Neuronal stem cell (in vitro differentiated cells): ENCODE results near the gene FBLN1.
A peak's percentile ranks its signal among the peaks of the same experiment; 100 is the strongest.

Experiments
- DNase-seq: peaks from one replicate; pipeline ENCODE4 v3.0.0-alpha.2; 2013; ENCODE audit warnings: low spot score
- H2AFZ ChIP-seq: one replicate; pipeline ENCODE4 v1.6.1; 2013; ENCODE audit warnings: mild to moderate bottlenecking, low read length, inconsistent platforms
- H2AK5ac ChIP-seq: 2 replicates; pipeline ENCODE4 v1.6.1; 2013; ENCODE audit warnings: low read depth, mild to moderate bottlenecking, inconsistent platforms, low read length, moderate library complexity, mixed read lengths
- H2BK120ac ChIP-seq: 2 replicates; pipeline ENCODE4 v1.6.1; 2013; ENCODE audit warnings: low read depth, mild to moderate bottlenecking, inconsistent platforms, low read length, moderate library complexity, mixed read lengths
- H2BK12ac ChIP-seq: one replicate; pipeline ENCODE4 v1.6.1; 2013; ENCODE audit warnings: low read length, inconsistent platforms
- H2BK15ac ChIP-seq: 2 replicates; pipeline ENCODE4 v1.6.1; 2013; ENCODE audit warnings: mild to moderate bottlenecking, low read length, inconsistent platforms, mixed read lengths
- H2BK5ac ChIP-seq: one replicate; pipeline ENCODE4 v1.6.1; 2013; ENCODE audit warnings: inconsistent platforms, mild to moderate bottlenecking, low read length, moderate library complexity
- H3K14ac ChIP-seq: one replicate; pipeline ENCODE4 v1.6.1; 2013; ENCODE audit warnings: low read length, inconsistent platforms
- H3K18ac ChIP-seq: 2 replicates; pipeline ENCODE4 v1.6.1; 2013; ENCODE audit warnings: low read length, inconsistent platforms
- H3K23ac ChIP-seq: 2 replicates; pipeline ENCODE4 v1.6.1; 2013; ENCODE audit warnings: low read depth, mild to moderate bottlenecking, mixed read lengths, low read length, inconsistent platforms; ENCODE audit not compliant: poor library complexity
- H3K27ac ChIP-seq: replicated peaks from 3 replicates; pipeline ENCODE4 v1.5.1; 2013; ENCODE audit warnings: low read length, inconsistent platforms
- H3K27me3 ChIP-seq, 3 experiments: 2 replicates each; pipeline ENCODE4 v1.6.1; 2013; ENCODE audit warnings: low read length in 3 of 3, mild to moderate bottlenecking in 2 of 3, inconsistent platforms in 1 of 3, low read depth in 1 of 3, mixed read lengths in 1 of 3, moderate library complexity in 1 of 3; ENCODE audit not compliant: control insufficient read depth in 3 of 3, insufficient read depth in 3 of 3
- H3K36me3 ChIP-seq, 2 donors: replicated peaks in 1 of 2; 2 replicates each; pipeline ENCODE4 v1.6.1; 2013; ENCODE audit warnings: low read length in 2 of 2; ENCODE audit not compliant: control insufficient read depth in 2 of 2, insufficient read depth in 2 of 2
- H3K4ac ChIP-seq: 2 replicates; pipeline ENCODE4 v1.6.1; 2013; ENCODE audit warnings: inconsistent platforms, mild to moderate bottlenecking, low read length, moderate library complexity
- H3K4me1 ChIP-seq, 2 donors: 1 replicate in 1 of 2; 2 replicates in 1 of 2; pipeline ENCODE4 v1.6.1; 2013; ENCODE audit warnings: low read length in 2 of 2, low read depth in 1 of 2; ENCODE audit not compliant: control insufficient read depth in 2 of 2, insufficient read depth in 1 of 2
- H3K4me2 ChIP-seq: one replicate; pipeline ENCODE4 v1.6.1; 2013; ENCODE audit warnings: mild to moderate bottlenecking, low read length, inconsistent platforms; ENCODE audit not compliant: insufficient read depth, poor library complexity, severe bottlenecking
- H3K4me3 ChIP-seq, 2 donors: 2 replicates each; pipeline ENCODE4 v1.5.1; 2013; ENCODE audit warnings: low read length in 2 of 2, mild to moderate bottlenecking in 2 of 2, inconsistent platforms in 1 of 2, moderate library complexity in 1 of 2
- H3K79me1 ChIP-seq: one replicate; pipeline ENCODE4 v1.6.1; 2013; ENCODE audit warnings: low read depth, mild to moderate bottlenecking, inconsistent platforms, low read length, moderate library complexity
- H3K9ac ChIP-seq: one replicate; pipeline ENCODE4 v1.6.1; 2013; ENCODE audit warnings: mild to moderate bottlenecking, low read depth, low read length, inconsistent platforms; ENCODE audit not compliant: poor library complexity
- H3K9me3 ChIP-seq, 2 donors: replicated peaks in 1 of 2; 2 replicates each; pipeline versions ENCODE3 to v1.6.1; 2013; ENCODE audit warnings: low read length in 2 of 2, mild to moderate bottlenecking in 2 of 2, inconsistent platforms in 1 of 2, low read depth in 1 of 2, mixed read lengths in 1 of 2, moderate library complexity in 1 of 2; ENCODE audit not compliant: control insufficient read depth in 2 of 2, insufficient read depth in 1 of 2
- H4K8ac ChIP-seq: one replicate; pipeline ENCODE4 v1.6.1; 2013; ENCODE audit warnings: low read depth, mild to moderate bottlenecking, inconsistent platforms, low read length, moderate library complexity
- H4K91ac ChIP-seq: one replicate; pipeline ENCODE4 v1.6.1; 2013; ENCODE audit warnings: low read length, low read depth, mild to moderate bottlenecking, inconsistent platforms; ENCODE audit not compliant: poor library complexity
- WGBS, 2 donors: extraction: QIAGEN DNeasy Blood & Tissue Kit; methylation state at CpG; one replicate each; pipeline ENCODE4 v1.1.7; 2013; ENCODE audit warnings: missing lambda C conversion rate in 2 of 2, mixed read lengths in 1 of 2; ENCODE audit not compliant: insufficient read length in 2 of 2, insufficient replicate concordance in 1 of 2; ENCODE audit errors: extremely low coverage in 2 of 2; 5-methylcytosine and 5-hydroxymethylcytosine counted together

Gene FBLN1

DNA sequence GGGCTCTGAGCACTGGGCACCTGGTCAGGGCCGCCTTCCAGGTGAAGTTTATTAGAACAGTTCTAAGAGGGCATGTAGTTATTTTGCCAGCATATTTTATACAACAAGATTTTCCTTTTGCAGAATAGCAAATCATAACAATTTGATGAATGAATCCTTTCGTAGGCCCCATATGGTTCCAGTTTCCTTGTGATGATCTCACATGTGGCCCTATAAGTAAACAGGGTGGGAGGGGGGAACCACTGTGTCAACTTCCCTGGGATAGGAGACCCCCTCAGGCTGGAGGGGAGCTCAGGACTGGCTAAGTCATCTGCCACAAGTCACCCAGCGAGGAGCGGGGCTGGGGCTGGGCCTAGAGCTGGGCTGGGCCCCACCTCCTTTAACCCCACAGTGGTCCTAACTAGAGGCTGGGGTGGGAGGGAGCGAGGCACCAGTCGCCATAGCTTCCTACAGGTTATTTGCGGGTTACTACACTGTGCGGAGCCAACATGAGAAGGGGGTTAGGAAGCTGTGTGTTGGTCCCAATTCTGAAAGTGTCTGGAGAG lies 4.2 kb downstream of the FBLN1 start:
- peaks cover 10 to 47% of the 10 kb centered on the region in 2 donors for H3K4me1 ChIP-seq
- peak overlapping the region; percentile 89 for H3K18ac ChIP-seq
- no peaks in the 10 kb centered on the region for H3K27me3 ChIP-seq
- no CpG with 5 or more reads among the region's 8 CpGs for WGBS, 2 donors
- H3K4me3 ChIP-seq = no peak overlapping the region
- H3K4ac ChIP-seq = no peak overlapping the region
- DNase-seq = no peak
- peak overlapping the region; percentile 93 for H2AK5ac ChIP-seq
- no peak overlapping the region for H3K27ac ChIP-seq
- no peak overlapping the region for H4K8ac ChIP-seq
- H3K14ac ChIP-seq = no peak overlapping the region
- H3K23ac ChIP-seq = no peak overlapping the region
- no peak overlapping the region for H2BK12ac ChIP-seq
- H3K4me2 ChIP-seq = no peak overlapping the region
- no peak overlapping the region for H2AFZ ChIP-seq
- peak overlapping the region; percentile 1 for H2BK5ac ChIP-seq
- peaks cover 2 to 17% of the 10 kb centered on the region in 2 donors for H3K36me3 ChIP-seq
- no peak overlapping the region for H4K91ac ChIP-seq
- H3K9me3 ChIP-seq = no peaks in the 10 kb centered on the region
- peak overlapping the region; percentile 62 for H2BK15ac ChIP-seq
- H3K9ac ChIP-seq = no peak overlapping the region
- peaks cover 16% of the 10 kb centered on the region for H3K79me1 ChIP-seq
- H2BK120ac ChIP-seq = peak overlapping the region; percentile 64

DNA sequence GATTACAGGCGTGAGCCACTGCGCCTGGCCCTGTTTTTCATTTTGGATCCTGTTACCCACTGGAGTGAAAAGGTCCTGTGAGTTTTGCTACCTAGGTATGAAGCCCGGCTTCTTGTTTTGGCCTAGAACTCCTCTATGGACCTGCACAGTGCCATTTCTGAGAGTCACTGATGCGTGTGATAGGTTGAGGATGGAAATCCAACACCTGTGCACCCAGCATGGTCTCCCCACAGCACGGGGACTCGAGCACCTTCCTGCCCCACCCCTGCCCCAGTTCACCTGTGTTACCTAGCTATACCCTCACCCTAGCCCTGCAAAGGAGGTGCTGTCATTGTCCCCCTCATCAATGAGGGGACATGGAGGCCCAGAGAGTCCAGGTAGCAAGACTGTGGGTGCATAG lies 5.1 kb downstream of the FBLN1 start:
- no peak overlapping the region for H3K4me2 ChIP-seq
- no peak overlapping the region for H3K9ac ChIP-seq
- no peak overlapping the region for H3K4ac ChIP-seq
- H3K9me3 ChIP-seq = no peaks in the 10 kb centered on the region
- no peak overlapping the region for H2BK15ac ChIP-seq
- no peak overlapping the region for H3K27ac ChIP-seq
- H4K91ac ChIP-seq = peak overlapping the region; percentile 31
- H3K18ac ChIP-seq = peak overlapping the region; percentile 69
- peak overlapping the region; percentile 66 for H2BK12ac ChIP-seq
- no peak overlapping the region for H2BK5ac ChIP-seq
- no CpG with 5 or more reads among the region's 6 CpGs for WGBS, 2 donors
- peaks cover 2 to 17% of the 10 kb centered on the region in 2 donors for H3K36me3 ChIP-seq
- no peak overlapping the region for H4K8ac ChIP-seq
- H3K14ac ChIP-seq = no peak overlapping the region
- H3K4me1 ChIP-seq = peaks cover 10 to 51% of the 10 kb centered on the region in 2 donors
- H2BK120ac ChIP-seq = no peak overlapping the region
- peaks cover 15% of the 10 kb centered on the region for H3K79me1 ChIP-seq
- H3K4me3 ChIP-seq = no peak overlapping the region
- DNase-seq = no peak
- H2AFZ ChIP-seq = no peak overlapping the region
- H2AK5ac ChIP-seq = no peak overlapping the region
- H3K27me3 ChIP-seq = no peaks in the 10 kb centered on the region
- no peak overlapping the region for H3K23ac ChIP-seq

DNA sequence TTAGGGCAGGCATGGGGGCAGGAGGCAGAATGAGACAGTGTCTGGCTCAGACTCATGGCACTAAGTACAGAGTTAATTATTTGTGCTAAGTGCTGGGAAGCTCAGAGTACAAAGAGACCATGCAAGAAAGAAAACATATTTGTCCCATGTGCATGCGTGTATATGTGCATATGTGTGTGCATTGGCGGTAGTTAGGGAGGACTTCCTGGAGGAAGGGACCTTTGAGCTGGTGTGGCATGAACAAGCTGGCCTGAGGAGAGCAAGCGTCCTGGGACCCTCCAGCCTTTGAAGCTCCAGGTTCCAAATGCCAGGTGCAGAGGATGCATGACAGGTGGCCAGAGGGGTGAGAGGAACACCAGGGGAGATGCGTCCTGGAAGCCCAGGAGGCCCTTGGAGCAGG lies 6.1 kb downstream of the FBLN1 start:
- peak overlapping the region; percentile 78 for H2BK120ac ChIP-seq
- no peak for DNase-seq
- no peak overlapping the region for H4K8ac ChIP-seq
- peak overlapping the region; percentile 97 for H3K18ac ChIP-seq
- peaks cover 10 to 47% of the 10 kb centered on the region in 2 donors for H3K4me1 ChIP-seq
- H3K79me1 ChIP-seq = peaks cover 13% of the 10 kb centered on the region
- no peak overlapping the region for H4K91ac ChIP-seq
- no peak overlapping the region for H2BK12ac ChIP-seq
- no peak overlapping the region for H3K4me2 ChIP-seq
- no peak overlapping the region for H3K9ac ChIP-seq
- no peak overlapping the region for H3K4ac ChIP-seq
- H3K9me3 ChIP-seq = no peaks in the 10 kb centered on the region
- WGBS, 2 donors = no CpG with 5 or more reads among the region's 4 CpGs
- H2BK5ac ChIP-seq = no peak overlapping the region
- no peak overlapping the region for H3K27ac ChIP-seq
- peaks cover 2 to 17% of the 10 kb centered on the region in 2 donors for H3K36me3 ChIP-seq
- H3K27me3 ChIP-seq = no peaks in the 10 kb centered on the region
- H2AK5ac ChIP-seq = peak overlapping the region; percentile 28
- H3K14ac ChIP-seq = no peak overlapping the region
- no peak overlapping the region for H3K23ac ChIP-seq
- no peak overlapping the region for H2AFZ ChIP-seq
- no peak overlapping the region for H3K4me3 ChIP-seq
- H2BK15ac ChIP-seq = peak overlapping the region; percentile 17

DNA sequence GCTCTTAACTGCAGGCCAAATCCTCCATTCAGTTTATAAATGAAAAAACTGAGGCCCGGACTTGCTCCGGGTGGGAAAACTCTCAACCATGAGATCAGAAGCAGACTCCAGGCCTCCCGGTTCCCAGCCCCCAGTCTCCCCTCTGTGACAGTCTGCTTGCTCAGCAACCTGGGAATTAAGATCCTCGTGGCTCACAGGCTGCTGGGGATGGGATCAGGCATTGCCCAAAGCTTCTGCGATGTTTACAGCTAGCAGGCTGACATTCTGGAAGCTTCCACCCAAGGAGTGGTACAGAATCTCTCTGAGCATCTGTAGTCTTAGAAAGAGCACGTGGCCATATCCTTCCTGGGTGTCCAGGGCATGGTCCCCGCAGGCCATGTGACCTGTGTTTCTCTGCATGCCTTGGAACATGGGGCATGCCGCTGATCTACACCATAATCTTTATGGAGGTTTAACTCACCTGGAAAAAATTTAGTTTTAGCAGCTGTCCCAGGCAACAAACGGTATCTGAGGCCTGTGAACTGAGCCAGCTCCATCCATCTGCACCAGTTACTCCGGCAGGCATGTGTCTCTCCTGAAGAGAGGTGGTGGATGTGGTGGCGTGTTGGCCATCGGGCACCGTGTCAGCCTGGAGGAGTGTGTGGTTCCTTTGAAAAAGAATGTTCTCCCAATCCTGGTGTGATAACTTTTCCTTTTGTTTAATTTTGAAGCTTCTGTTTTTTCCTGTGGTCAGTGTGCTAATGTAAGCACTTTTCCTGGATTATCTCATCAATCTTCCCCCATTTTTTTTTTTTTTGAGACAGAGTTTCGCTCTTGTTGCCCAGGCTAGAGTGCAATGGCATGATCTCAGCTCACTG lies 7.9 kb downstream of the FBLN1 start:
- no peak overlapping the region for H4K8ac ChIP-seq
- peak overlapping the region; percentile 74 for H3K14ac ChIP-seq
- H3K27me3 ChIP-seq = no peaks in the 10 kb centered on the region
- no peak overlapping the region for H2BK15ac ChIP-seq
- H2BK12ac ChIP-seq = peak overlapping the region; percentile 52
- H2AK5ac ChIP-seq = peak overlapping the region; percentile 65
- H3K4me1 ChIP-seq = peaks cover 2 to 57% of the 10 kb centered on the region in 2 donors
- H3K79me1 ChIP-seq = peaks cover 27% of the 10 kb centered on the region
- peak overlapping the region; percentile 82 for H3K18ac ChIP-seq
- peaks cover 2 to 23% of the 10 kb centered on the region in 2 donors for H3K36me3 ChIP-seq
- H3K4ac ChIP-seq = peak overlapping the region; percentile 40
- WGBS, 2 donors = no CpG with 5 or more reads among the region's 14 CpGs
- H2BK5ac ChIP-seq = peak overlapping the region; percentile 42
- no peak overlapping the region for H3K4me2 ChIP-seq
- no peak overlapping the region for H3K27ac ChIP-seq
- no peak overlapping the region for H2AFZ ChIP-seq
- H3K9ac ChIP-seq = no peak overlapping the region
- no peak overlapping the region for H4K91ac ChIP-seq
- H3K23ac ChIP-seq = no peak overlapping the region
- H3K4me3 ChIP-seq = no peak overlapping the region
- no peak overlapping the region for H2BK120ac ChIP-seq
- H3K9me3 ChIP-seq = no peaks in the 10 kb centered on the region
- DNase-seq = no peak
